Kidney (tissue), 14 donors: Measurements from ENCODE around the gene DTNB. TPM values are rescaled to one million over a fixed set of nuclear protein-coding genes. Genes with fewer than 3 reads are reported as not detected.

Experiments used
- DNase-seq, 5 donors: peaks; one replicate each; pipeline ENCODE4 v3.0.0-alpha.2; 2013 to 2020
- FAIRE-seq: peaks from 2 replicates; lab custom pipeline; 2012; peaks lifted over from hg19 to GRCh38; lab: Jason Lieb, UNC
- H3K27ac ChIP-seq, 2 donors: one replicate each; pipeline ENCODE4 v1.7.0; 2013; ENCODE audit warnings: low read depth in 2 of 2, low read length in 2 of 2, inconsistent platforms in 1 of 2
- H3K27me3 ChIP-seq: one replicate; pipeline ENCODE4 v1.7.1; 2013; ENCODE audit warnings: low read length, inconsistent platforms; ENCODE audit not compliant: control insufficient read depth, insufficient read depth
- H3K36me3 ChIP-seq, 3 donors: one replicate each; pipeline versions ENCODE4 v1.7.0 to v1.7.1; 2013; ENCODE audit warnings: low read length in 3 of 3, control low read depth in 1 of 3, inconsistent platforms in 1 of 3; ENCODE audit not compliant: insufficient read depth in 3 of 3, control insufficient read depth in 2 of 3
- H3K4me1 ChIP-seq, 3 donors: one replicate each; pipeline versions ENCODE4 v1.7.0 to v1.7.1; 2013; ENCODE audit warnings: low read length in 3 of 3, inconsistent platforms in 1 of 3, low read depth in 1 of 3; ENCODE audit not compliant: control insufficient read depth in 2 of 3, insufficient read depth in 2 of 3
- H3K4me3 ChIP-seq, 3 donors: one replicate each; pipeline versions ENCODE4 v1.7.0 to v1.8.1; 2013; ENCODE audit warnings: low read length in 3 of 3, control low read depth in 1 of 3, inconsistent platforms in 1 of 3
- H3K9ac ChIP-seq, 3 donors: one replicate each; pipeline versions ENCODE4 v1.7.0 to v1.7.1; 2013; ENCODE audit warnings: low read length in 3 of 3, control low read depth in 1 of 3, inconsistent platforms in 1 of 3
- H3K9me3 ChIP-seq, 3 donors: one replicate each; pipeline versions ENCODE4 v1.7.0 to v1.7.1; 2013; ENCODE audit warnings: low read length in 3 of 3, control low read depth in 1 of 3, inconsistent platforms in 1 of 3; ENCODE audit not compliant: control insufficient read depth in 2 of 3, insufficient read depth in 1 of 3
- intact Hi-C: fragments of 100-400 bp; cut with DNase I; formaldehyde crosslinking; loops from one replicate; pipeline ENCODE4 v1.11.1; 2022
- polyA plus RNA-seq: library from polyadenylated mRNA; stranded (reverse); fragments of 350-450 nt; fragmentation: Illumina TruSeq; extraction: RNeasy Lipid Tissue Mini Kit (QIAGEN cat#74804); gene quantifications from one replicate; pipeline ENCODE4 v1.2.3, GENCODE V29; 2014; ENCODE audit warnings: low read depth, low replicate concordance; ENCODE audit not compliant: insufficient read depth
- total RNA-seq: library from RNA; stranded (reverse); fragmentation: NEBNext Ultra II Directional; extraction: Animal tissue kit (Norgen Biotek cat#: 25700); gene quantifications from one replicate; pipeline ENCODE4 v1.2.1, GENCODE V29; 2021
- TF ChIP-seq, protein P1 (sequence below): IDR thresholded peaks from 3 replicates; pipeline ENCODE4 v1.5.1; 2012; ENCODE audit warnings: mild to moderate bottlenecking, moderate library complexity, borderline replicate concordance; ENCODE audit not compliant: insufficient read depth; ENCODE audit errors: extremely low read depth
- donor health status: control.
- donor health status: control.
- donor health status: control.
- donor health status: control.
- donor health status: control.
- donor health status: DM: yes; HTN: yes; CAD: no.
- donor health status: Normal renal cell carcinoma (clear cell type).

Gene DTNB
- total and polyA plus RNA-seq, 2 donors from 2014 or later = 23.0 to 28.1 TPM

- Histone ChIP-seq H3K27me3 (no peaks in the 10 kb centered on the region), H3K4me1 (no peaks in the 10 kb centered on the region), H3K36me3 (no peaks in the 10 kb centered on the region), H3K9me3 (no peaks in the 10 kb centered on the region), H3K27ac (no peak overlapping the region), H3K9ac (no peak overlapping the region), H3K4me3 (no peak overlapping the region)
- TF ChIP-seq, protein P1, sequence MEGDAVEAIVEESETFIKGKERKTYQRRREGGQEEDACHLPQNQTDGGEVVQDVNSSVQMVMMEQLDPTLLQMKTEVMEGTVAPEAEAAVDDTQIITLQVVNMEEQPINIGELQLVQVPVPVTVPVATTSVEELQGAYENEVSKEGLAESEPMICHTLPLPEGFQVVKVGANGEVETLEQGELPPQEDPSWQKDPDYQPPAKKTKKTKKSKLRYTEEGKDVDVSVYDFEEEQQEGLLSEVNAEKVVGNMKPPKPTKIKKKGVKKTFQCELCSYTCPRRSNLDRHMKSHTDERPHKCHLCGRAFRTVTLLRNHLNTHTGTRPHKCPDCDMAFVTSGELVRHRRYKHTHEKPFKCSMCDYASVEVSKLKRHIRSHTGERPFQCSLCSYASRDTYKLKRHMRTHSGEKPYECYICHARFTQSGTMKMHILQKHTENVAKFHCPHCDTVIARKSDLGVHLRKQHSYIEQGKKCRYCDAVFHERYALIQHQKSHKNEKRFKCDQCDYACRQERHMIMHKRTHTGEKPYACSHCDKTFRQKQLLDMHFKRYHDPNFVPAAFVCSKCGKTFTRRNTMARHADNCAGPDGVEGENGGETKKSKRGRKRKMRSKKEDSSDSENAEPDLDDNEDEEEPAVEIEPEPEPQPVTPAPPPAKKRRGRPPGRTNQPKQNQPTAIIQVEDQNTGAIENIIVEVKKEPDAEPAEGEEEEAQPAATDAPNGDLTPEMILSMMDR = no peak
- intact Hi-C loops = no loop called here
- no peak for FAIRE-seq
- no peak for DNase-seq
These were observed 183.2 kb downstream of the DTNB start for GRCh38 chr2:25490217-25490616.

- no peaks in the 10 kb centered on the region for H3K9me3 ChIP-seq
- no peak overlapping the region for H3K27ac ChIP-seq
- peaks cover 0 to 1% (median 0%) of the 10 kb centered on the region in 3 donors for H3K4me1 ChIP-seq
- no peak overlapping the region for H3K4me3 ChIP-seq
- TF ChIP-seq, protein P1 = no peak
- DNase-seq (no peak), FAIRE-seq (peak; percentile 23)
- intact Hi-C loops = no loop called here
- no peaks in the 10 kb centered on the region for H3K27me3 ChIP-seq
- H3K36me3 ChIP-seq = no peaks in the 10 kb centered on the region
- H3K9ac ChIP-seq = no peak overlapping the region
These were observed 183.7 kb downstream of the DTNB start for GRCh38 chr2:25489631-25490030.

- Histone ChIP-seq H3K4me1 (peaks cover 0 to 12% (median 3%) of the 10 kb centered on the region in 3 donors), H3K36me3 (no peaks in the 10 kb centered on the region), H3K27me3 (no peaks in the 10 kb centered on the region), H3K9me3 (no peaks in the 10 kb centered on the region), H3K4me3 (no peak overlapping the region), H3K27ac (no peak overlapping the region), H3K9ac (no peak overlapping the region)
- FAIRE-seq (no peak), DNase-seq (no peak)
- intact Hi-C loops = no loop called here
- TF ChIP-seq, protein P1 = no peak
These were observed 189.6 kb downstream of the DTNB start for GRCh38 chr2:25483607-25484266.

GRCh38 chr2:25482341-25482740, 191.0 kb downstream of the DTNB start:
- Histone ChIP-seq H3K4me3 (no peak overlapping the region), H3K9me3 (no peaks in the 10 kb centered on the region), H3K36me3 (no peaks in the 10 kb centered on the region), H3K27ac (no peak overlapping the region), H3K9ac (no peak overlapping the region), H3K27me3 (no peaks in the 10 kb centered on the region), H3K4me1 (peaks cover 0 to 12% (median 3%) of the 10 kb centered on the region in 3 donors)
- TF ChIP-seq, protein P1 = no peak
- DNase-seq = no peak
- intact Hi-C loops = no loop called here
- no peak for FAIRE-seq
